G401.6 (cell line): ENCODE results near the gene DOCK7.

Source experiments
- FAIRE-seq: peaks from 2 replicates; lab custom pipeline; 2012; peaks lifted over from hg19 to GRCh38; lab: Jason Lieb, UNC

Gene DOCK7

GRCh38 chr1:62448221-62448933 lies 239.8 kb downstream of the DOCK7 start:
- FAIRE-seq = no peak

DNA sequence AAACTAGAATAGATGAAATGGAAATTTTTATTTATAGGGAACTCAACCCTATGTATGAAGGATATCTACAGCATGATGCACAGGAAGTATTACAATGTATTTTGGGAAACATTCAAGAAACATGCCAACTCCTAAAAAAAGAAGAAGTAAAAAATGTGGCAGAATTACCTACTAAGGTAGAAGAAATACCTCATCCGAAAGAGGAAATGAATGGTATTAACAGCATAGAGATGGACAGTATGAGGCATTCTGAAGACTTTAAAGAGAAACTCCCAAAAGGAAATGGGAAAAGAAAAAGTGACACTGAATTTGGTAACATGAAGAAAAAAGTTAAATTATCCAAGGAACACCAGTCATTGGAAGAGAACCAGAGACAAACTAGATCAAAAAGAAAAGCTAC lies 243.5 kb downstream of the DOCK7 start:
- no peak for FAIRE-seq

GRCh38 chr1:62439652-62440371 lies 248.4 kb downstream of the DOCK7 start:
- no peak for FAIRE-seq

- no peak for FAIRE-seq
Observed at GRCh38 chr1:62438163-62438562, 250.0 kb downstream of the DOCK7 start.

- FAIRE-seq = no peak
Observed at GRCh38 chr1:62437273-62437940, 250.8 kb downstream of the DOCK7 start.

DNA sequence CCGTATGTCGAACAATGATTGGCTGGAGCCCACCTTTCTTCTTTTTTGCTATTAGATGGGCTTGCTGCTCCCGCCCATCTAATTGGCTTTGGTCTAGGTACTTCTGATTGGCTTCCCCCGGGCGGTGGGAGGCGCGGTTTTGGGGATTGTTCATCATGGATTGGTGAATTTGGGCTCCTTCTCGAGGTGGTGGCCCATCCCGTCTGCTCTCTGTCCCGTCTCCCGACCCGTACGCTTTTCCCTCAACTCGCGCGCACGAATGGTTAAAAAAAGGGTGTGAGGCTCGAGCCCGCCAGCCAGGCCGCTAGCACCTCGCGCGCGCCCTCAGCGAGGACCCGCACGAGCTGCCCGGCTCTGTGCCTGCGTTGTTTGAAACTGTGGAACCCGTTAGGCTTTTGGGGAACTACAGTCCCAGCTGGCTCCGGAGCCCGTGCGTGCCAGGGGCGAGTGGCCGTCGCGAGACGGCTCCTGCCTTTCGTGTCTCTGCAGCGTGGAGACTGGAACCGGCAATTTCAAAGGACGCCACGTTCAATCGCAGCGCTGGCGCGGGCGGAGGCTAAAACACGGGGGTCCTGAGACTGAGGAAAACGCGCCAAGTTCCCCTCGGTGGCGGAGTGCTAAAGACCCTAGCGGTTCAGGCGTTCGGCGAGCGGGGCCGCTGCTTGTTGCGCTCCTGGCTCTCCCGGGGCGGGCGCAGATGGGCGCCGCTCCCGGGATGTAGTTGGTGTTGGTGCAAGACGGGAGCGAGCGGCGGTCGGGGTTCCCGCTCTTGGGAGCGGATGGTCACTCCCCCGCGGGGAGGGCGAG lies 251.5 kb downstream of the DOCK7 start, which contains the start of gene USP1:
TSS of gene USP1 (plus strand) at position 584 of the 807 bp plus-strand sequence. CDS start 2,819 bp downstream, outside the sequence.
- peak; percentile 99 for FAIRE-seq

DNA sequence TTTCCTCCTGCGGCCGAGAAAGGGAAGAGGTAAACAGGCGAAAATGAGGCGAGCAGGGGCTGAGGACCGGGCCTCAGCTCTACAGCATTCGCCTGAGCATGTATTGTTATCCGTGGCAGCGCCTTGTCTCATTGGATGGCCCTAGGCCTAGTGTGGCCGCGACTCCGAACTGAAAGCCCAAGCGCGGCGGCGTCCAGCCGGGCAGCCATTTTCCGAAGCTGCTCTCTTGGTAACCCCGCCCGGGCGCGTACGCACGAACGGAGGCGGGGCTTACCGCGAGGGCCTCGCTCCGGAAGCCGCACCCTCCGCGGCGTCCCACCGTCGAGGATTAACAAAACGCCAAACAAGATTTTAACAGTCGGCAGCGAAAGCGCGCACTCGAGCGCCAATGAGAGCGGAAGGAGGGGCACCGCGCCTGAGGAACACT lies 252.1 kb downstream of the DOCK7 start:
- no peak for FAIRE-seq

DNA sequence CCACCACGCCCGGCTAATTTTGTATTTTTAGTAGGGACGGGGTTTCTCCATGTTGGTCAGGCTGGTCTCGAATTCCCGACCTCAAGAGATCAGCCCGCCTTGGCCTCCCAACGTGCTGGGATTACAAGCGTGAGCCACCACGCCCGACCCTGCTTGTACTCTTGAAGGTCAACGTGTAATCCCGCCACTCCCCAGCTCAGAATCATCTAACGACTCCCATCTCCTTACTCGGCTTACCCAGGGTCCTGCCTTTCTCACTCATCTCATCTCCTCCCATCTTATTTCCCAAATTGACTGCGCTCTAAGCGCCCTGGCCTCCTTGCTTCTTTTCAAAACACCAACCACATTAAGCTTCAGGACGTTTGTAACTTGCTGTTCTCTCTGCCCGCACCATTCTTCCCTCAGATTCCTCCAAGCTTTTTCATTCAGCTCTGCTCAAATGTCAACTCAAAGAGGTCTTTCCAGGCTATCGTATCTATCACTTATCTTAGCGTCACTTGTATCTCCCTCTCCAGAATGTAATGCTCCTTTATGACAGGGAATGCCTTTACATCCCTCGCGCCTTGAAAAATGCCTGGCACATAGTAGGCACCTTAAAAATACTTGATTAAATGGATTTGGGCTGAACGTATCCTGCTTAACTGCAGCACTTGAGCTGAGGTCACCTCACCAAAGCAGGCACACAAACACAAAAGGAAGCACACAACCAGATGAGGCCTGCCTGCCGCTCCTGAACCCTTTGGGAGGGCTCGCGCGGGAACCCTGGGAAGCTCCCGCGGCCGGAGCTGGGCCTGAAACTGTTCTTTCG lies 252.8 kb downstream of the DOCK7 start:
- FAIRE-seq = no peak

DNA sequence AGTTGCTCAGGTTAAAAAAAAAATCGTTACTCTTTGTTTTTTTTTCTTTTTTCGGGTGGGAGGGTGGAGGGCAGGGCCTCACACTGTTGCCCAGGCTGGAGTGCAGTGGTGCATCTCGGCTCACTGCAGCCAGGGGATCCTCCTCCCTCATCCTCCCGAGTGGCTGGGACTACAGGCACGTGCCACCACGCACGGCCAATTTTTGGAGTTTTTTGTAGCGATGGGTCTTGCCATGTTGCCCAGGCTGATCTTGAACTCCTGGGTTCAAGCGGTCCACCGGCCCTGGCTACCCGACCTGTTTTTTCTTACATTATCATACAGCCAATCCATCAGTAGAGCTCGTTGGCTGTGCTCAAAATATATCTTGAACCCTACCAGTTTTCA lies 253.6 kb downstream of the DOCK7 start:
- FAIRE-seq = no peak

DNA sequence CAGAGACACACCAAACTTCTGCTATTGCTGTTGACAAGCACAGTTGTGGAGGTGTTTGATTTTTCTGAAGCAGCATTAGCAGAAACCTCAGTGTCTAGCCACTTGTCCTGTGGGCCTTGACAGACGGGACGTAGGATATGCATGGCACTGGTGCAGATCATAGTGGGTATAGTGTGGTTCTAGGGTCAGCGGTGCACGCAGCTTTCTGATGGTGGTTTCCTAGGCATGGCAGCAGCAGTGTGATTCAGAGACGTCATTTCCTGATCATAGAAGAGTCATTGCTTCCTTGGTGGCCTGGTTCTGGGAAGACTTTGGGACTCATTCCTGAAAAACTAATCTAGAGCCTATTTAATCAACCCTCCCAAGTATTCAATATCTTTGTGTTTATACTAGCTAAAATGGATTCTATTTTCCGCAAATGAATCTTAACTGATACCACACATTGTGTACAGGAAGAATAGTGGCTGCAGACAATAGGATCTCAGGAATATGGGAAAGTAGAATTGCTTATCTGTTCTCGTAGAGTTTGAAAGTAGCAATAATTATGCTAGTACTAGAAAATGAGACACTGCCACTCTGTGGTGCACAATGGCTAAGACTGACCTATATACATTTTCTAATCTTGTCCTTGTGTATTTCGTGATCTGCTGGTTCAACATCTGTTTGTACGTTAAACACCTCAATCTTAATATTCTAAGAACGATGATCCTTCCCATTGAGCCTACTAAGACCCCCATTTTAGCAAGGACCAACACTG lies 254.1 kb downstream of the DOCK7 start:
- FAIRE-seq = no peak

- no peak for FAIRE-seq
Observed at GRCh38 chr1:62429581-62429980, 258.6 kb downstream of the DOCK7 start.

DNA sequence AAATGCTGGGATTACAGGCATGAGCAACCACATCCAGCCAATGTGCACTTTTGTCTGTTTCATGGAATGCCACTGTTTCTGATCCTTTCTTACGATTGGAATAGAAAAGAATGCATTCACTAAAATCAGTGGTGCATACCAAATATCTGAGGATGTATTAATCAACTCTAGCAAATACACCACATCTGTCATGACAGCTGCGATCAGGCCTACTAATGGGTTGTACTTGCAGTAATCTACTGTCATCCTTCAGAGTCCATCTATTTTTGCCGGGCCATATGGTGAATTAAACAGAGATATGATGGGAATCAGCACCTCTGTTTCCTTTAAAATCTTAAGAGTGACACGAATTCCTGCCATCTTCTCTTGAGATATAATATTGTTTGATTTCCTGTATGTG lies 259.8 kb downstream of the DOCK7 start:
- FAIRE-seq = no peak

GRCh38 chr1:62426794-62427193 lies 261.4 kb downstream of the DOCK7 start:
- no peak for FAIRE-seq

DNA sequence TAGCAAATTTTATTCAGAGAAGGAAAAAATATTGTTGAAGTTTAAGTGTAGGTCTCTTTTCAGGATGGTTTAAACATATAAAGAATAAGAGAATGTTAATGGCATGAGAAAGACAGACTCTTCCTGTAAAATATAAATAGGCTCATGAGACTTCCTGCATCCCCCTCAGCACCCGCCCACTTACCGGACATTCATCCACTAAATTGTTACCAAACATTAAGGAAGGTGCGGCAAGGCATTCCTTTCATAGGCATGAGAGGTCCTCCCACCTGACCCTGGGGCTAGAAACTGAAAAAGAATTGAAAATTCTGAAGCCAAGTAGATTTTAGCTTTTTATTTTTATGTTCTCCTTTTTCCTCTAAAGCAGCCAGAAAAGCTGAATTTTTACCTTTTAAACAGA lies 261.9 kb downstream of the DOCK7 start:
- FAIRE-seq = no peak

DNA sequence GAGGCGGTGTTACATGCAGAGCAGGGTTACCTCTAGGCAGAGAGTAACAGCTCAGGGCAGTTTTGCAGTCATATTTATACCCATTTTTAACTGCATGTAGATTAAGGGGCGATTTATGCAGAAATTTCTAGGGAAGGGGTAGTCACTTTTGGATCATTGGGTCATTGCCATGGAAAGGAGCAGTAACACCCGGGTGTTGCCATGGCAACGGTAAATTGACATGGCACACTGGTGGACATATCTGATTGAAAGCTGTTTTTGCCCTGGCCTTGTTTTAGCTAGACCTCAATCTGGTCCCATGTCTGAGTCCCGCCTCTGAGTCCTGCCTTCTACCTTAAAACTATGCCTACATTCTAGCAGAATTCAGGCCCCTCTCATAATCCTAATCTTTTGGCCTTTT lies 263.1 kb downstream of the DOCK7 start:
- FAIRE-seq = no peak

DNA sequence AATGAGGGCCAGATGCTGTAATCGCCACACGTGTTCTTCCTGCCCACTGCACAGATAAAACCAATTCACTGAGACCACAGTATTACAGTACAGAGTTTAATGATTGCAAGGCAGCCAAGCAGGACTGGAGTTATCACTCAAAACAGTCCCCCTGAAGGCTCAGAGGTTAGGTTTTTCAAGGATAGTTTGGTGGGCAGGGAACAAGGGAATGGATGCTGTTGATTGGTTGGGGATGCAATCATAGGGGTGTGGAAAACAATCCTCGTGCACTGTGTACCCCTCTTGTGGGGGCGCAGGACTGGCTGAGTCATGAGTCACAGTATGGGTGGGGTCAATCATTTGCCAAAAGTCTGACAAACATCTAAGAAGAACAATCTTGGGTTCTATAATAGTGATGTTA lies 263.8 kb downstream of the DOCK7 start:
- FAIRE-seq = no peak

GRCh38 chr1:62423580-62424242 lies 264.5 kb downstream of the DOCK7 start:
- FAIRE-seq = no peak

GRCh38 chr1:62420214-62420613 lies 268.0 kb downstream of the DOCK7 start:
- no peak for FAIRE-seq

DNA sequence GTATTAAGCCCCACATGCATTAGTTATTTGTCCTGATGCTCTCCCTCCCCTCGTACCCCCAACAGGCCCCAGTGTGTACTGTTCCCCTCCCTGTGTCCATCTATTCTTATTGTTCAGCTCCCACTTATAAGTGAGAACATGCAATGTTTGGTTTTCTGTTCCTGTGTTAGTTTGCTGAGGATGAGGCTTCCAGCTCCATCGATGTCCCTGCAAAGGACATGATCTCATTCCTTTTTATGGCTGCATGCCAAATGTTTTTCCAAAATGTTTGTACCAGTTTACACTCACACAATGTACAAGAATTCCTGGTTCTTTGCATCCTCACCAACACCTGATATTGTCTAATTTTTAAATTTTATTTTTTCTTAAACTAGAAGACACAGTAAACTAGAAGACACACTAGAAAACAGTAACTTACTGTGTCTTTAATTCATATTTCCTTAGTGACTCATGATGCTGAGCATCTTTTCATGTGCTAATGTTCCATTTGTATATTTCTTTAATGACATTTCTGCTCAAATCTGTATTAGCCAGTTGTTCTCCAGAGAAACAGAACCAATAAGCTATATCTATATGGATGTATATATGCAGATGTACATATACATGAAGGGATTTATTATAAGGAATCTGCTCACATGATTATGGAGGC lies 270.7 kb downstream of the DOCK7 start:
- FAIRE-seq = no peak

DNA sequence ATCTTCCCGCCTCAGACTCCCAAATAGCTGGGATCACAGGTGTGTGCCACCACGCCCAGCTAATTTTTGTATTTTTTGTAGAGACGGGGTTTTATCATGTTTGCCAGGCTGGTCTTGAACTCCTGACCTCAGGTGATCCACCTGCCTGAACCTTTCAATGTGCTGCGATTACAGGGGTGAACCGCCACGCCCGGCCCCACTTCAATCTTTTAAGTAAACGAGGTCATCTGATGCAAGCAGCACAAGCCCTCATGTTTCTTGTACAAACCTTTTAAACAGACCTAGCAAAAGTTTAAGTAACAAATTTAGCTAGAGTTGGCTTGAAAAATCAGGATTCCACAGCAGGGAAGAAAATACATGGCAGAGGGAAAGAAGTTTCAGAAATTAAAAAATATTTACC lies 272.5 kb downstream of the DOCK7 start:
- FAIRE-seq = no peak
